K562 (cell line): ENCODE measurements around the gene UBE2O.

Experiments used
- CBFB ChIP-seq: sonication (generic); formaldehyde crosslinking; IDR thresholded peaks from 2 replicates; pipeline ENCODE4 v1.4.0; 2020; ENCODE audit warnings: mild to moderate bottlenecking, missing genetic modification reagents
- POLR2A ChIP-seq: fragments of 450-650 bp; conservative IDR thresholded peaks from 2 replicates; pipeline ENCODE4 v1.6.1; 2016
- SETDB1 ChIP-seq: IDR thresholded peaks from one replicate; pipeline ENCODE4 v1.6.1; 2012; ENCODE audit warnings: low read length, control low read depth, inconsistent platforms
- TF ChIP-seq, protein P1 (sequence below): sonication (generic); formaldehyde crosslinking; IDR thresholded peaks from 2 replicates; pipeline ENCODE4 v1.9.0; 2022; ENCODE audit warnings: mild to moderate bottlenecking, missing genetic modification reagents
- TF ChIP-seq, protein P2 (sequence below), 3 experiments: IDR thresholded peaks in 2 of 3; conservative IDR thresholded peaks in 1 of 3; 2 replicates each; pipeline ENCODE4 v1.5.1; 2011 to 2012; ENCODE audit warnings: low read length in 3 of 3, mild to moderate bottlenecking in 3 of 3, control low read depth in 2 of 3, improper control_type of control experiment in 1 of 3, inconsistent platforms in 1 of 3, low read depth in 1 of 3, mixed read lengths in 1 of 3, moderate library complexity in 1 of 3; ENCODE audit not compliant: insufficient read depth in 2 of 3

DNA sequence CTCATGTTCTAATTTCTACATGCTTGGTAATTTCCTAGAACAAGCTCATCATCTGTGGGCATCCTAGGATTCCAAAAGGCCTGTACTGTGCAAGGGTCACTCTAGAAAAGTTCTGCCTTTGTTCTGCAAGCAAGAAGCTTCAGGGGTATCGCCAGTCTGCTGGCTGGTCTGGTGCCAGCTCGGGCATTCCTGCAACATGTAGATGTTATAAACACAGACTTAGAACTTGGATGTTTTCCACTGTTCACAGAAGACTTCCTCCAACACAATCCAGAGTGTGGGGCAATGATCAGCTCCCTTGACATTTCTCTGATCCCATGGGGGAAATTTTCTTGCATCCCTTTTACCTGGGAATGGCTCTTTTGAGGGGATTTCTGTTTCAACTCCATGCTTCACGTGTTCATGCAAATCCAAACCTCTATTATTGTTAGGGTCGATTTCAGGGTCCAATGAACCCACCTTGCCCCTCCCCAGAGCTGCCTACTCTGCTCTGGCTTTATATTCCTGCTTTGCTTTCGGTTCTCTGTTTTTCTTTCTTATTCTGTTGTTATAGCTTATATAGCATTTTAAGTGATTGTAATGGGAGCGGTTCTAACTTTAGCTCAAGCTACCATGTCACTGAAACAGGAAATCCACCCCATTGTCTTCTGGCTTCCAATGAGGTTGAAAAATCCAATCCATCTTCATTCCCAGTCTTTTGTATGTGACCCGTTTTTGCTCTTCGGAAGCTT lies 25.3 kb downstream of the UBE2O start:
- TF ChIP-seq SETDB1: no peak
- TF ChIP-seq, protein P1, sequence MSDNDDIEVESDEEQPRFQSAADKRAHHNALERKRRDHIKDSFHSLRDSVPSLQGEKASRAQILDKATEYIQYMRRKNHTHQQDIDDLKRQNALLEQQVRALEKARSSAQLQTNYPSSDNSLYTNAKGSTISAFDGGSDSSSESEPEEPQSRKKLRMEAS (CRISPR knock-in tag): no peak
- TF ChIP-seq CBFB (CRISPR knock-in tag): no peak
- TF ChIP-seq, protein P2, sequence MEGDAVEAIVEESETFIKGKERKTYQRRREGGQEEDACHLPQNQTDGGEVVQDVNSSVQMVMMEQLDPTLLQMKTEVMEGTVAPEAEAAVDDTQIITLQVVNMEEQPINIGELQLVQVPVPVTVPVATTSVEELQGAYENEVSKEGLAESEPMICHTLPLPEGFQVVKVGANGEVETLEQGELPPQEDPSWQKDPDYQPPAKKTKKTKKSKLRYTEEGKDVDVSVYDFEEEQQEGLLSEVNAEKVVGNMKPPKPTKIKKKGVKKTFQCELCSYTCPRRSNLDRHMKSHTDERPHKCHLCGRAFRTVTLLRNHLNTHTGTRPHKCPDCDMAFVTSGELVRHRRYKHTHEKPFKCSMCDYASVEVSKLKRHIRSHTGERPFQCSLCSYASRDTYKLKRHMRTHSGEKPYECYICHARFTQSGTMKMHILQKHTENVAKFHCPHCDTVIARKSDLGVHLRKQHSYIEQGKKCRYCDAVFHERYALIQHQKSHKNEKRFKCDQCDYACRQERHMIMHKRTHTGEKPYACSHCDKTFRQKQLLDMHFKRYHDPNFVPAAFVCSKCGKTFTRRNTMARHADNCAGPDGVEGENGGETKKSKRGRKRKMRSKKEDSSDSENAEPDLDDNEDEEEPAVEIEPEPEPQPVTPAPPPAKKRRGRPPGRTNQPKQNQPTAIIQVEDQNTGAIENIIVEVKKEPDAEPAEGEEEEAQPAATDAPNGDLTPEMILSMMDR (IDR thresholded peaks at IDR 0.05 in 2 of 3, conservative IDR thresholded peaks at IDR 0.05 in 1 of 3; ENCODE audit: insufficient read depth in 2 of 3, low read depth in 1 of 3, low read length in 3 of 3): no peak
- no peak for TF ChIP-seq POLR2A
